Osteoblast (primary cell): ENCODE measurements around the gene GABBR2. TPM values are rescaled to one million over a fixed set of nuclear protein-coding genes. Genes with fewer than 3 reads are reported as not detected.

ENCODE experiments used
- DNase-seq: peaks from one replicate; pipeline ENCODE4 v3.0.0; 2011; ENCODE audit warnings: low spot score, mixed read lengths; ENCODE audit not compliant: insufficient read length; ENCODE audit errors: missing footprints
- H2AFZ ChIP-seq: 2 replicates; pipeline ENCODE4 v1.6.0; 2011; ENCODE audit warnings: mild to moderate bottlenecking, low read length
- H3K27ac ChIP-seq: 2 replicates; pipeline ENCODE4 v1.5.1; 2011; ENCODE audit warnings: mild to moderate bottlenecking, low read depth, low read length, moderate library complexity
- H3K27me3 ChIP-seq: 2 replicates; pipeline ENCODE4 v1.6.0; 2012; ENCODE audit warnings: mild to moderate bottlenecking, control low read depth, inconsistent platforms, low read length, moderate library complexity; ENCODE audit not compliant: insufficient read depth
- H3K36me3 ChIP-seq: 2 replicates; pipeline ENCODE4 v1.5.1; 2011; ENCODE audit warnings: mild to moderate bottlenecking, low read length, control low read depth, moderate library complexity; ENCODE audit not compliant: insufficient read depth
- H3K4me1 ChIP-seq: 2 replicates; pipeline ENCODE4 v1.5.1; 2011; ENCODE audit warnings: mild to moderate bottlenecking, low read length, control low read depth, moderate library complexity; ENCODE audit not compliant: insufficient read depth
- H3K4me2 ChIP-seq: 2 replicates; pipeline ENCODE4 v1.6.0; 2011; ENCODE audit warnings: mild to moderate bottlenecking, low read length; ENCODE audit not compliant: insufficient read depth
- H3K4me3 ChIP-seq: fragments of 200-600 bp; sonication (generic); 3 replicates; pipeline ENCODE4 v1.5.1; 2012; ENCODE audit warnings: mild to moderate bottlenecking, low read length, inconsistent platforms; ENCODE audit not compliant: insufficient read depth
- H3K79me2 ChIP-seq: 2 replicates; pipeline ENCODE4 v1.6.0; 2012; ENCODE audit warnings: mild to moderate bottlenecking, low read length, control low read depth, inconsistent platforms; ENCODE audit not compliant: insufficient read depth
- H3K9me3 ChIP-seq: 2 replicates; pipeline ENCODE4 v1.5.1; 2011; ENCODE audit warnings: low read depth, low read length, control low read depth
- H4K20me1 ChIP-seq: 2 replicates; pipeline ENCODE4 v1.6.0; 2012; ENCODE audit warnings: mild to moderate bottlenecking, low read length, control low read depth; ENCODE audit not compliant: insufficient read depth
- CTCF ChIP-seq: IDR thresholded peaks from 2 replicates; pipeline ENCODE4 v1.5.1; 2011; ENCODE audit warnings: mild to moderate bottlenecking, low read depth, low read length, moderate library complexity; ENCODE audit errors: extremely low read depth
- total RNA-seq: library from RNA; depleted of rRNA; stranded (reverse); fragments of >200 nt; gene quantifications from 2 replicates; pipeline ENCODE4 v1.2.3, GENCODE V29; 2012

The GABBR2 gene
- total RNA-seq, 1 donor: under 0.01 TPM

- H4K20me1 ChIP-seq: no peaks in the 10 kb centered on the region
- peaks cover 49% of the 10 kb centered on the region for H3K27me3 ChIP-seq
- no peaks in the 10 kb centered on the region for H3K36me3 ChIP-seq
- no peak overlapping the region for H2AFZ ChIP-seq
- no peak overlapping the region for H3K4me2 ChIP-seq
- H3K4me1 ChIP-seq: no peaks in the 10 kb centered on the region
- no peak overlapping the region for H3K27ac ChIP-seq
- TF ChIP-seq CTCF: no peak
- DNase-seq: no peak
- no peak overlapping the region for H3K4me3 ChIP-seq
- H3K9me3 ChIP-seq: no peaks in the 10 kb centered on the region
- no peaks in the 10 kb centered on the region for H3K79me2 ChIP-seq
Observed at GRCh38 chr9:98584059-98584458, 124.7 kb downstream of the GABBR2 start.

GRCh38 chr9:98583417-98583816 is 125.3 kb downstream of the GABBR2 start:
- Histone ChIP-seq H3K4me1 (no peaks in the 10 kb centered on the region), H3K36me3 (no peaks in the 10 kb centered on the region), H3K79me2 (no peaks in the 10 kb centered on the region), H3K9me3 (no peaks in the 10 kb centered on the region), H3K27me3 (peaks cover 46% of the 10 kb centered on the region), H2AFZ (no peak overlapping the region), H3K4me2 (no peak overlapping the region), H3K27ac (no peak overlapping the region), H4K20me1 (no peaks in the 10 kb centered on the region), H3K4me3 (no peak overlapping the region)
- no peak for DNase-seq
- TF ChIP-seq CTCF: no peak

GRCh38 chr9:98580956-98581355 is 127.8 kb downstream of the GABBR2 start:
- H3K4me1 ChIP-seq: no peaks in the 10 kb centered on the region
- no peak overlapping the region for H2AFZ ChIP-seq
- DNase-seq: no peak
- H3K27me3 ChIP-seq: peaks cover 46% of the 10 kb centered on the region
- H3K4me3 ChIP-seq: no peak overlapping the region
- no peaks in the 10 kb centered on the region for H3K36me3 ChIP-seq
- no peak overlapping the region for H3K4me2 ChIP-seq
- no peaks in the 10 kb centered on the region for H3K9me3 ChIP-seq
- no peaks in the 10 kb centered on the region for H3K79me2 ChIP-seq
- H4K20me1 ChIP-seq: no peaks in the 10 kb centered on the region
- TF ChIP-seq CTCF: no peak
- no peak overlapping the region for H3K27ac ChIP-seq

- DNase-seq: no peak
- Histone ChIP-seq H3K4me1 (peaks cover 4% of the 10 kb centered on the region), H3K9me3 (no peaks in the 10 kb centered on the region), H3K4me2 (no peak overlapping the region), H4K20me1 (no peaks in the 10 kb centered on the region), H2AFZ (no peak overlapping the region), H3K27me3 (peaks cover 46% of the 10 kb centered on the region), H3K79me2 (no peaks in the 10 kb centered on the region), H3K36me3 (no peaks in the 10 kb centered on the region), H3K27ac (no peak overlapping the region), H3K4me3 (no peak overlapping the region)
- no peak for TF ChIP-seq CTCF
Observed at GRCh38 chr9:98579700-98580099, 129.0 kb downstream of the GABBR2 start.
